ENCODE data around the gene FGD2.

FGD2 gene

GRCh38 chr6:36998723-36999038, 6.8 kb upstream of the FGD2 start:
- no peak for FAIRE-seq

- FAIRE-seq = no peak
Measured at GRCh38 chr6:36999061-36999750, 6.2 kb upstream of the FGD2 start.

- no peak for FAIRE-seq
Measured at GRCh38 chr6:36999751-37000125, 5.7 kb upstream of the FGD2 start.

- FAIRE-seq = no peak
Measured at GRCh38 chr6:37004044-37004980, 1.1 kb upstream of the FGD2 start.

- FAIRE-seq = no peak
Measured at GRCh38 chr6:37005827-37006567, 542 bp downstream of the FGD2 start.

GRCh38 chr6:37006793-37007339, 1.4 kb downstream of the FGD2 start:
- FAIRE-seq = no peak

GRCh38 chr6:37007340-37008043, 2.0 kb downstream of the FGD2 start:
- FAIRE-seq = no peak

- FAIRE-seq = no peak
Measured at GRCh38 chr6:37008484-37009465, 3.3 kb downstream of the FGD2 start.

- no peak for FAIRE-seq
Measured at GRCh38 chr6:37010402-37010892, 5.0 kb downstream of the FGD2 start.

GRCh38 chr6:37011656-37012378, 6.4 kb downstream of the FGD2 start:
- no peak for FAIRE-seq

- no peak for FAIRE-seq
Measured at GRCh38 chr6:37013516-37014491, 8.3 kb downstream of the FGD2 start.

GRCh38 chr6:37014667-37015066, 9.2 kb downstream of the FGD2 start:
- FAIRE-seq = no peak

- no peak for FAIRE-seq
Measured at GRCh38 chr6:37015532-37015931, 10.1 kb downstream of the FGD2 start.

- FAIRE-seq = no peak
Measured at GRCh38 chr6:37016995-37017394, 11.5 kb downstream of the FGD2 start.

- FAIRE-seq = no peak
Measured at GRCh38 chr6:37017606-37018197, 12.2 kb downstream of the FGD2 start.

- FAIRE-seq = peak; percentile 92
Measured at GRCh38 chr6:37018198-37019064, 13.0 kb downstream of the FGD2 start.

- no peak for FAIRE-seq
Measured at GRCh38 chr6:37019065-37019450, 13.6 kb downstream of the FGD2 start.

- no peak for FAIRE-seq
Measured at GRCh38 chr6:37020381-37020780, 14.9 kb downstream of the FGD2 start.

All from G401.6 (cell line).